HUES6 (cell line): ENCODE results near the gene CDK17.

Experiments used
- H3K27ac ChIP-seq: 2 replicates; pipeline ENCODE4 v1.7.0; 2013; ENCODE audit warnings: low read depth, mild to moderate bottlenecking, low read length, inconsistent platforms
- H3K27me3 ChIP-seq: 2 replicates; pipeline ENCODE4 v1.6.1; 2013; ENCODE audit warnings: low read length; ENCODE audit not compliant: control insufficient read depth, insufficient read depth
- H3K36me3 ChIP-seq: 2 replicates; pipeline ENCODE4 v1.6.1; 2013; ENCODE audit warnings: low read length; ENCODE audit not compliant: control insufficient read depth, insufficient read depth
- H3K4me1 ChIP-seq: 2 replicates; pipeline ENCODE4 v1.6.1; 2013; ENCODE audit warnings: low read length; ENCODE audit not compliant: control insufficient read depth, insufficient read depth
- H3K4me3 ChIP-seq: 2 replicates; pipeline ENCODE4 v1.5.1; 2013; ENCODE audit warnings: low read depth, low read length
- H3K9ac ChIP-seq: one replicate; pipeline ENCODE4 v1.6.1; 2013; ENCODE audit warnings: mild to moderate bottlenecking, low read length
- H3K9me3 ChIP-seq: 2 replicates; pipeline ENCODE4 v1.6.1; 2013; ENCODE audit warnings: low read depth, low read length; ENCODE audit not compliant: control insufficient read depth, insufficient read depth

CDK17 gene

GRCh38 chr12:96399919-96400630 is at the start of gene CDK17:
Gene CDK17 (minus strand): TSS chr12:96400439. CDS start chr12:96334836, 65,603 bp downstream.
- Histone ChIP-seq H3K4me1 (peaks cover 31% of the 10 kb centered on the region), H3K36me3 (no peaks in the 10 kb centered on the region), H3K9me3 (no peaks in the 10 kb centered on the region), H3K4me3 (peak within 1 kb of the TSS; percentile 92), H3K27ac (peak within 1 kb of the TSS; percentile 86; the same call in 1 of the 2 replicates), H3K27me3 (no peaks in the 10 kb centered on the region), H3K9ac (peak within 1 kb of the TSS; percentile 85)

DNA sequence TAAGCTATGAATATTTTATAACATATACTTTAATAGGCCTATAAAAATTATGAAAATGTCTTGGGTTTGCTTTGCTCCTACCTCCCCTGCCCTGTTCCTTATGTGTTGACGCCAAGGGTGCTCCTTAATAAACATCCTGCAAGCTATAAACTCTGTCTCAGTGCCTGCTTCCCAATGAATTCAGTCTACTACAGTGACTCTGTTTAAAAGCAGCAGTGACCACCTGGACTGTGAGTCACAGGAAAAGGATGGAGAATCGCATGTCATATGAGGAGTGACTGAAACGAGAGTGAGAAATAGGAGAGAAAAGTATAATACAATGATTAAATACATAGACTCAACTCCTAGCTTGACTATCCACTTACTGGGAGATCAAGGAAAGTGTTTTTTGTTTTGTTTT is 48.1 kb upstream of the CDK17 start:
- Histone ChIP-seq H3K27me3 (no peaks in the 10 kb centered on the region), H3K4me3 (no peak overlapping the region), H3K9ac (no peak overlapping the region), H3K27ac (no peak overlapping the region), H3K4me1 (no peaks in the 10 kb centered on the region), H3K9me3 (no peaks in the 10 kb centered on the region), H3K36me3 (no peaks in the 10 kb centered on the region)

DNA sequence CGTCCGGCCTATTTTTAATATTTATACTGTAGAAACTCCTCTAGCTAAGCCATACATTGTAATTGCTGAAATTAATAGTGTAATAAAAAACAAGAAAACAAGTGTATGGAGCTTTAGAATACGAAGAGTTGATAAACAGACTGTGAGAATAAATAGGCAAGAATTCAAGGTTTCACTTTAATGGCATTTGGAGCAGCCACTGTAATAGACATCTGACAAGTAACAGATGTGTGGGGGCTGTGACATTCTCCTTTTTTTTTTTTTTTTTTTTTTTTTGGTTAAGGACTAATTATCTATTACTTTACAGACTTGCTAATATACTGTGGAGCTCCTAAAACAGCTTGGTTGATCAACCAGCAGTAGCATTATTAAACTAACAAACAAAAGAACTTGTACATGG is 47.0 kb upstream of the CDK17 start:
- H3K27ac ChIP-seq: no peak overlapping the region
- no peaks in the 10 kb centered on the region for H3K27me3 ChIP-seq
- no peak overlapping the region for H3K9ac ChIP-seq
- H3K4me3 ChIP-seq: no peak overlapping the region
- no peaks in the 10 kb centered on the region for H3K9me3 ChIP-seq
- no peaks in the 10 kb centered on the region for H3K4me1 ChIP-seq
- H3K36me3 ChIP-seq: no peaks in the 10 kb centered on the region

DNA sequence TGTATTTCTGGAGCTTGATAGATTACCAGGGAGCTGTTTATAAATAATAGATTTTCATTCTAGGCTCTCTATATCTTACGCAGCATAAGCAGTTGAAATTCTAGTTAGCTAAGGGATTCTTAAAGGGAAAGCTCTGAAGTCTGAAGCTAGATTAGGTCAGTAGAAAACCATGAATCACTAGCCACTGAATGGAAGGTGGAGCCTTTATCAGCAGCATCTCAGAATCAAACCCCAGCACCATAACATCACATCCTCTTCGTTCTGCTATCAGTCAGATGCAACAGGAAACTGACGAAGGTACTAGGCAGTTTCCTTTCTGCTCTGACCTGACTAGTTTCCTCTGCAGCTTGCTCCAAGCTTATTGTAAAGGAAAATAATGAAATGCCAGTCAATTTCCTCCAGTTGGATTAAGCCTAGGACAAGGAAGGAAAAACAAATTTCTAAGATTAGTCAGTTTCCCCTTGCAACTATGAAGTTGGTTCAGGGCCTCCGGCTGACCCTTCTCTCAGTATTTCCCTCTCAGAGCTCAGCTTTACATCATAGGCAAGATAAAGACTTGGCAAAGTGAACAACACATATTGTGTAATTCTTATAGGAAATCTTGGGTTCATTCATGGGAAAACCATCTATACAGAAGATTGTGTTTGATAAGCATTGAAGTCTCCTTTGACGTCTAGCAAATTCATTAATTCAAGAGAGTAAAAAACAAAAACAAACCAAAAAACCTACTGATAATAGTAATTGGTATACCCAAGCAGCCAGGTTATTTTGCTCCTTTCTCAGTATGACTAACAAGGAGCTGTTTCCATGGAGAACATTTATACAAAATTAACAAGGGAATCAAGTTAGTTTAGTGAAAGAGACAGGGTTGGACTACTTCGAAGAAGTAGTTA is 45.7 kb upstream of the CDK17 start:
- H3K4me1 ChIP-seq: no peaks in the 10 kb centered on the region
- no peaks in the 10 kb centered on the region for H3K36me3 ChIP-seq
- H3K27me3 ChIP-seq: no peaks in the 10 kb centered on the region
- no peak overlapping the region for H3K9ac ChIP-seq
- no peak overlapping the region for H3K4me3 ChIP-seq
- no peak overlapping the region for H3K27ac ChIP-seq
- H3K9me3 ChIP-seq: no peaks in the 10 kb centered on the region

DNA sequence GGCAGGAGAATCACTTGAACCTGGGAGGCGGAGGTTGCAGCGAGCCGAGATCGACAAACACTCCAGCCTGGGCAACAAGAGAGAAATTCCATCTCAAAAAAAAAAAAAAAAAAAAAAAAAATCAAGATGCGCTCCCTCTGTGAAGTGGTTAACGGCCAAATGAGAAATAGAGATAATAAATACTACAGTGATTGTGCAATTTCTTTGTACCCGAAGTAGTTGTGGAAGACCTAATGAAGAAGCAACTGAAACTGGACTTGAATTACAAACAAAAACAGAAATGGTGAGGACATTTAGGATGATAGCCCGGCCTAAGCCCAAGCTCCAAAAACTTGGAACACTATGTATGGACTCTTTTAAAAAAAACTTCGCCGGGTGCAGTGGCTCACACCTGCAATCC is 44.2 kb upstream of the CDK17 start:
- no peak overlapping the region for H3K4me3 ChIP-seq
- H3K27ac ChIP-seq: no peak overlapping the region
- H3K27me3 ChIP-seq: no peaks in the 10 kb centered on the region
- H3K9ac ChIP-seq: no peak overlapping the region
- H3K4me1 ChIP-seq: no peaks in the 10 kb centered on the region
- H3K36me3 ChIP-seq: no peaks in the 10 kb centered on the region
- no peaks in the 10 kb centered on the region for H3K9me3 ChIP-seq

DNA sequence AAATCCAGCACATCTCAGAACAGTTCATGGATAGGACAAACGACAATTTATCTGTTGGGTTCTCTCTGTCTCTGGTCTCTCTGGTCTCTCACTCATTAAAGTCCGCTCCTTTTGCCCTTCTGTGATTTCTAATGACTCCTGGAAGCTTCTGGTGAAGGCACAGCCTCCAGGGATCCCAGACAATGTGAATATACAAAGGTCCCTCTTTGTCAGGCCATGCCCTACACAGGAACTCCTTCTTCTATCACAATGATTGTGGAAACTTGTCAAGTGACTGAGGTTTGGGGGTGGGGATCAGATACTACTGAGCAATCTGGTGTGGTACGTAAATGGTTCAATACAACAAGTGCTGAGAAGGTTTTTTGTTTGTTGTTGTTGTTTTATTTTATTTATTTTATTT is 42.7 kb upstream of the CDK17 start:
- Histone ChIP-seq H3K27me3 (no peaks in the 10 kb centered on the region), H3K9ac (no peak overlapping the region), H3K27ac (no peak overlapping the region), H3K4me1 (no peaks in the 10 kb centered on the region), H3K4me3 (no peak overlapping the region), H3K9me3 (no peaks in the 10 kb centered on the region), H3K36me3 (no peaks in the 10 kb centered on the region)

DNA sequence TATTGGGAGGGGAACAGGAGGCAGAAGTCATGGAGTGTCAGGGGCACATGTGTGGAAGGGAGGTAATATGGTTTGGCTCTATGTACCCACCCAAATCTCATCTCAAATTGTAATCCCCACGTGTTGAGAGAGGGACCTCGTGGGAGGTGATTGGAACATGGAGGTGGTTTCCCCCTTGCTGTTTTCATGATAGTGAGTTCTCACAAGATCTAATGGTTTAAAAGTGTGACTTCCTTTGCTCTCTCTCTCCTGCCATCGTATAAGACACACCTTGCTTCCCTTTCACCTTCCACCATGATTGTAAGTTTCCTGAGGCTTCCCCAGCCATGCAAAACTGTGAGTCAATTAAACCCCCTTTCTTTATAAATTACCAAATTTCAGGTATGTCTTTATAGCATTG is 41.6 kb upstream of the CDK17 start:
- Histone ChIP-seq H3K9me3 (no peaks in the 10 kb centered on the region), H3K27me3 (no peaks in the 10 kb centered on the region), H3K27ac (no peak overlapping the region), H3K4me1 (no peaks in the 10 kb centered on the region), H3K4me3 (no peak overlapping the region), H3K36me3 (no peaks in the 10 kb centered on the region), H3K9ac (no peak overlapping the region)

GRCh38 chr12:96438330-96438729 is 38.1 kb upstream of the CDK17 start:
- Histone ChIP-seq H3K27me3 (no peaks in the 10 kb centered on the region), H3K4me1 (no peaks in the 10 kb centered on the region), H3K4me3 (no peak overlapping the region), H3K27ac (no peak overlapping the region), H3K9ac (no peak overlapping the region), H3K36me3 (no peaks in the 10 kb centered on the region), H3K9me3 (no peaks in the 10 kb centered on the region)

DNA sequence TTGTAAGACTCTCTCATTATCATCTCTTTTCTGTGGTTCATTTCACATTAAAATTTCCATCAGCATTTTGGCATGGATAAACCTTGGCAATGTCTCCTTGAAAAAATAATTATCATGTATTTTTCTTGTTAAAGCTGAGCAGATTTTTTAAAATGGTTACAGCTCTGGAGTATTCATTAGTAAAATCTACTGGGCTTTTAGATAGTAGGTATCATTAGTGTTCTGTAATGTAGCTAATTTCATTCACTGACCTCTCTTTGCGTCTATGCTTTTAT is 36.9 kb upstream of the CDK17 start:
- no peak overlapping the region for H3K4me3 ChIP-seq
- no peak overlapping the region for H3K27ac ChIP-seq
- no peaks in the 10 kb centered on the region for H3K9me3 ChIP-seq
- no peaks in the 10 kb centered on the region for H3K27me3 ChIP-seq
- no peaks in the 10 kb centered on the region for H3K4me1 ChIP-seq
- no peak overlapping the region for H3K9ac ChIP-seq
- H3K36me3 ChIP-seq: no peaks in the 10 kb centered on the region

DNA sequence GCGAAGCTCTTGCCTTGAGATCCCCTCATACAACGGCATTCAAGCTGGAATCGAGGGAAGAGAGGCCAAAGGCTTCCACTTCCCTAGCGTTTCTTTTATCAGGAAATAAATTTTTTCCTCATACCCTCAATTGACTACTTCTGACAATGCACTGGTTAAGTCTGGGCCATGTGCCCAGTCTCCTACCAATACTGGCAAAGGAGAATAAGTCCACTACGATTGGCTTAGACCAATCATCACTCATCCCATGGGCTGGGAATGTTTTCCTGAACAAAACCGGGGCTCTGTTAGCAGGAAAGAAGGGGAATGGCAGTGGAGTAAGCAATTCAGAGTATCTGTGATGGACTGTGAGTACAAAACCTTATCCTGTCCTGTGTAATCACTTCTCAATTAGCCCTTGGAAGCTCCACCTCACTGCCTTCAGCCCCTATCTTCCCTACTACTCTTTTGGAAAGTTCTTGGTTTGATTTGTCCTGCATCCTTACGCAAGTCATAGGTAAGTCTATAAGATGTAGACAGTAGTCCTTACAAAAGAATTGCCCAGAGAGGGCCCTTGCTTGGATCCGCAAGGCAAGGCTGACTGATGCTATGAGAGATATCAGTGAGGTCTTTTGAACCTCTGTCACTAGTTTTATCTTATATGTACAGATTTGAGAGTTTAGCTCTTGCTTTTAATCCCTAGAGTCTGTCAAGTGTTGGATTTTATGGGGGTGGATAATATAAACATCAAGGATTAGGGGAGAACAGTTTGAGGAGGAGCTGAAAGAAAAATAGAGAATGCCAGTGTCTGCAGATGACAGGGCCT is 36.3 kb upstream of the CDK17 start:
- Histone ChIP-seq H3K36me3 (no peaks in the 10 kb centered on the region), H3K4me3 (no peak overlapping the region), H3K27me3 (no peaks in the 10 kb centered on the region), H3K9ac (no peak overlapping the region), H3K27ac (no peak overlapping the region), H3K4me1 (no peaks in the 10 kb centered on the region), H3K9me3 (no peaks in the 10 kb centered on the region)

DNA sequence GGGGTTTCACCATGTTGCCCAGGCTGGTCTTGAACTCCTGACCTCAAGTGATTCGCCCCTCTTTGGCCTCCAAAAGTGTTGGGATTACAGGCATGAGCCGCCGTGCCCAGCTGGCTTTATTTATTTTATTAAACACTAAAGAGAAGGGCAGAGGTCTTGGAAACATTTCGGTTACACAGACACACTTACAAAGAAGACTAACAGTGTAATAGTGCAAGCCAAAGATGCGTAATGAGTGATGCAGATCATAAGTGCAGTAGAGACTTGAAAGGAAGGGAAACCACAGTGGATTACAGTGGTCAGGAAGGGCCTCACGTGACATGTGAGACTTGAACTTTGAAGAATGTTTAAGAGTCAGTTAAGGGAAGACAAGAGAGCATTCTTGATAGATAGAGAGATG is 33.9 kb upstream of the CDK17 start:
- no peaks in the 10 kb centered on the region for H3K36me3 ChIP-seq
- H3K9me3 ChIP-seq: no peaks in the 10 kb centered on the region
- H3K9ac ChIP-seq: no peak overlapping the region
- peaks cover 5% of the 10 kb centered on the region; the same call in 1 of the 2 replicates for H3K4me1 ChIP-seq
- no peak overlapping the region for H3K4me3 ChIP-seq
- H3K27ac ChIP-seq: no peak overlapping the region
- no peaks in the 10 kb centered on the region for H3K27me3 ChIP-seq
